ENCODE data around the gene PNPLA5. TPM values are rescaled to one million over a fixed set of nuclear protein-coding genes. Genes with fewer than 3 reads are reported as not detected.
A peak's percentile ranks its signal among the peaks of the same experiment; 100 is the strongest.
"Not testable (repeated sequence)": the region's sequence is repeated elsewhere in the genome, so short reads cannot be mapped to it uniquely, and the experiment has no call there.

Gene PNPLA5
- total and polyA plus RNA-seq, 4 experiments from 2014 or later, result not detected

GRCh38 chr22:43869799-43870198 is 22.0 kb downstream of the PNPLA5 start:
- no peaks in the 10 kb centered on the region for H3K4me1 ChIP-seq (ENCODE audit: insufficient read depth, low read length)
- no peak overlapping the region for H3K4me3 Mint-ChIP-seq
- H3K27ac Mint-ChIP-seq, result no peak overlapping the region

DNA sequence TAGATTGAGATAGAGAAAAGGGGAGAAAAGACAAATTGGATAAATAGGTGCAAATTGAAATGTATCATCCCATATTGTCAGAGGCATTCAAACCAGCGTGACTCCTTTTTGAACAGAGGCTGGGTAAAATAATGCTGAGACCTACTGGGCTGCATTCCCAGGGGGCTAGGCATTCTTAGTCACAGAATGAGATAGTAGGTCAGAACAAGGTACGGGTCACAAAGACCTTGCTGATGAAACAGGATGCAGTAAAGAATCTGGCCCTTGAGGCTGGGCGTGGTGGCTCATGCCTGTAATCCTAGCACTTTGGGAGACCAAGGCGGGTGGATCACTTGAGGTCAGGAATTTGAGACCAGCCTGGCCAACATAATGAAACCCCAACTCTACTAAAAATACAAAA is 22.8 kb downstream of the PNPLA5 start:
- H3K27ac ChIP-seq (ENCODE audit: low read depth, low read length); H3K27ac Mint-ChIP-seq; H3K27me3 ChIP-seq (ENCODE audit: insufficient read depth, low read length); H3K36me3 ChIP-seq (ENCODE audit: insufficient read depth, low read length); intact Hi-C loops (cut with micrococcal nuclease); H3K36me3 Mint-ChIP-seq; H3K4me1 Mint-ChIP-seq; POLR2A ChIA-PET (ENCODE audit: partially characterized antibody); H3K4me1 ChIP-seq (ENCODE audit: insufficient read depth, low read length); CTCF ChIA-PET (ENCODE audit: partially characterized antibody); H3K4me3 ChIP-seq (ENCODE audit: low read length in 2 of 2); H3K4me3 Mint-ChIP-seq; DNase-seq; H3K9me3 ChIP-seq (ENCODE audit: control insufficient read depth in 1 of 2, low read length in 2 of 2): not testable (repeated sequence)
- Mint-ChIP-seq H3K9me3 (peaks cover 0 to 30% (median 10%) of the 10 kb centered on the region in 8 donors), H3K27me3 (peaks cover 16 to 31% of the 10 kb centered on the region in 2 donors)

More at GRCh38 chr22:43869799-43870198, 22.0 kb downstream of the PNPLA5 start:
- H3K27me3 Mint-ChIP-seq, result peaks cover 20 to 29% of the 10 kb centered on the region in 2 donors
- CTCF ChIA-PET (ENCODE audit: partially characterized antibody), result interaction anchor here (1.4 kb wide), 1 partner anchor 13 kb away, joined by 4 read pairs; no protein-coding TSS in a partner anchor
- no peak for DNase-seq
- no peak overlapping the region for H3K4me3 ChIP-seq (ENCODE audit: low read length in 2 of 2)
- no peaks in the 10 kb centered on the region for H3K36me3 ChIP-seq (ENCODE audit: insufficient read depth, low read length)
- no peaks in the 10 kb centered on the region for H3K9me3 ChIP-seq (ENCODE audit: control insufficient read depth in 1 of 2, low read length in 2 of 2)
- H3K27me3 ChIP-seq (ENCODE audit: insufficient read depth, low read length), result peaks cover 5% of the 10 kb centered on the region
- H3K4me1 Mint-ChIP-seq, result no peaks in the 10 kb centered on the region
- H3K36me3 Mint-ChIP-seq, result no peaks in the 10 kb centered on the region
- peaks cover 0 to 30% (median 10%) of the 10 kb centered on the region in 8 donors for H3K9me3 Mint-ChIP-seq
- POLR2A ChIA-PET (ENCODE audit: partially characterized antibody), result no interaction called here
- H3K27ac ChIP-seq (ENCODE audit: low read depth, low read length), result no peak overlapping the region
- intact Hi-C loops (cut with micrococcal nuclease), result no loop called here

DNA sequence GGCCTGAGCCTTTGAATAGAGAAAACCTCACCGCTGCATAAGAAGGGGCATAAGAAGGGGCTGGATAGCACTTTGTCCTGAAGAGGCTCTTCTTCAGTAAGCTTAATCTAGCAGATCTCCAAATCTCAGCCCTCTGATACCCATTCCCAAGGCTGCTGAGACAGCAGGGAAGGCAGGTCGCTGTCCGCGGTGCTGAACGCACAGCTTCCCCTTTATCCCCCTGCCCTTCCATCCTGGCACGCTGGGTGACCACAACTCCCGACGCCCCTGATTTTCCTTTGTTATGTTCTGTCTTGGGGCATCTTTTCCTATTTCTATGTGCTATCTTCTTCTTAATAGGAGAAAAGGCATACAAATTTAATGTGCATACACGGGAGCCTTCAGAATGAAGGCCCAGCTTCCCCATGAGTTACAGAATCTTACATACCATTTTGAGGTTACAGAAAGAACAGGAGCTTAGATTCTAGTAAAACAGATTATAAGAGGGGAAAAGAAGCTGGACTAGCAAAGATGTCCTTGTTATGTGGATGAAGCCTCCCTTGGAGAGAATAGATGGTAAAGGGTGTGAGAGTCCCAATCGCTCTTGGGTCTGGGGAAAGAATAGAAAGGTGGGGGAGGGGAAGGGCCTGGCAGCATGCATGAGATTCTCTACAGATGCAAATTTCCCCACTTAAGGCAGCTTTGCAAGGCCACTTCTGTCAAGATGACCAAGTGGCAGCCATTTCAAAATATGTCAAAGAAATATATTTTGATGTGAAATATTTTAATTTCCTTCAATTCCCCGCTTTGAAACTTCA is 23.8 kb downstream of the PNPLA5 start:
- H3K27me3 ChIP-seq (ENCODE audit: insufficient read depth, low read length), result peaks cover 5% of the 10 kb centered on the region
- no peaks in the 10 kb centered on the region for H3K9me3 ChIP-seq (ENCODE audit: control insufficient read depth in 1 of 2, low read length in 2 of 2)
- CTCF ChIA-PET (ENCODE audit: partially characterized antibody), result interaction anchor here (1.1 kb wide), 1 partner anchor 15 kb away, joined by 5 read pairs; no protein-coding TSS in a partner anchor
- H3K4me1 ChIP-seq (ENCODE audit: insufficient read depth, low read length), result no peaks in the 10 kb centered on the region
- no peak overlapping the region for H3K4me3 Mint-ChIP-seq
- intact Hi-C loops (cut with micrococcal nuclease), result no loop called here
- no peak overlapping the region for H3K27ac Mint-ChIP-seq
- no peaks in the 10 kb centered on the region for H3K4me1 Mint-ChIP-seq
- peak in 1 of 5 donors; percentile 13 for DNase-seq
- no peaks in the 10 kb centered on the region for H3K36me3 ChIP-seq (ENCODE audit: insufficient read depth, low read length)
- H3K36me3 Mint-ChIP-seq, result no peaks in the 10 kb centered on the region
- H3K9me3 Mint-ChIP-seq, result peaks cover 0 to 30% (median 9%) of the 10 kb centered on the region in 8 donors
- POLR2A ChIA-PET (ENCODE audit: partially characterized antibody), result no interaction called here
- H3K27me3 Mint-ChIP-seq, result peaks cover 20 to 31% of the 10 kb centered on the region in 2 donors
- H3K27ac ChIP-seq (ENCODE audit: low read depth, low read length), result no peak overlapping the region
- H3K4me3 ChIP-seq (ENCODE audit: low read length in 2 of 2), result no peak overlapping the region

GRCh38 chr22:43862882-43863202 is 29.0 kb downstream of the PNPLA5 start:
- Histone ChIP-seq H3K4me3 (ENCODE audit: low read length in 2 of 2) (no peak overlapping the region), H3K4me1 (ENCODE audit: insufficient read depth, low read length) (no peaks in the 10 kb centered on the region), H3K9me3 (ENCODE audit: control insufficient read depth in 1 of 2, low read length in 2 of 2) (no peaks in the 10 kb centered on the region), H3K27ac (ENCODE audit: low read depth, low read length) (no peak overlapping the region), H3K27me3 (ENCODE audit: insufficient read depth, low read length) (peaks cover 8% of the 10 kb centered on the region), H3K36me3 (ENCODE audit: insufficient read depth, low read length) (no peaks in the 10 kb centered on the region)
- CTCF ChIA-PET (ENCODE audit: partially characterized antibody), result no interaction called here
- H3K27me3 Mint-ChIP-seq, result peaks cover 42% of the 10 kb centered on the region in 2 donors
- intact Hi-C loops (cut with micrococcal nuclease), result no loop called here
- H3K4me1 Mint-ChIP-seq, result peaks cover 0 to 5% (median 0%) of the 10 kb centered on the region in 4 donors
- H3K4me3 Mint-ChIP-seq, result peak overlapping the region in 7 of 8 donors; percentile 6 to 74 (median 70)
- H3K27ac Mint-ChIP-seq, result peak overlapping the region in 1 of 7 donors; percentile 29
- DNase-seq, result no peak
- H3K36me3 Mint-ChIP-seq, result no peaks in the 10 kb centered on the region
- peaks cover 0 to 11% (median under 1%) of the 10 kb centered on the region in 8 donors for H3K9me3 Mint-ChIP-seq
- POLR2A ChIA-PET (ENCODE audit: partially characterized antibody), result no interaction called here

- intact Hi-C loops (cut with micrococcal nuclease), result no loop called here
- H3K9me3 Mint-ChIP-seq, result peaks cover 0 to 9% (median 3%) of the 10 kb centered on the region in 8 donors
- Histone ChIP-seq H3K27me3 (ENCODE audit: insufficient read depth, low read length) (peaks cover 8% of the 10 kb centered on the region), H3K36me3 (ENCODE audit: insufficient read depth, low read length) (no peaks in the 10 kb centered on the region), H3K4me3 (ENCODE audit: low read length in 2 of 2) (no peak within 1 kb of the TSS), H3K27ac (ENCODE audit: low read depth, low read length) (no peak within 1 kb of the TSS), H3K9me3 (ENCODE audit: control insufficient read depth in 1 of 2, low read length in 2 of 2) (no peaks in the 10 kb centered on the region), H3K4me1 (ENCODE audit: insufficient read depth, low read length) (no peaks in the 10 kb centered on the region)
- peaks cover 42 to 45% of the 10 kb centered on the region in 2 donors for H3K27me3 Mint-ChIP-seq
- H3K4me1 Mint-ChIP-seq, result peaks cover 0 to 5% (median 0%) of the 10 kb centered on the region in 4 donors
- H3K27ac Mint-ChIP-seq, result peak within 1 kb of the TSS in 1 of 7 donors; percentile 29
- peak within 1 kb of the TSS in 7 of 8 donors; percentile 25 to 74 (median 70) for H3K4me3 Mint-ChIP-seq
- DNase-seq, result no peak
- POLR2A ChIA-PET (ENCODE audit: partially characterized antibody), result no interaction called here
- CTCF ChIA-PET (ENCODE audit: partially characterized antibody), result no interaction called here
- H3K36me3 Mint-ChIP-seq, result no peaks in the 10 kb centered on the region
Measured at GRCh38 chr22:43862074-43862881, 29.5 kb downstream of the PNPLA5 start, which contains the start of gene SULT4A1. SULT4A1 (minus strand) TSS chr22:43862513; CDS start chr22:43862382, 131 bp downstream.

GRCh38 chr22:43861529-43861928 is 30.3 kb downstream of the PNPLA5 start:
- Mint-ChIP-seq H3K4me1 (peaks cover 0 to 5% (median 0%) of the 10 kb centered on the region in 4 donors), H3K36me3 (peaks cover 0 to 5% of the 10 kb centered on the region in 2 donors)
- intact Hi-C loops (cut with micrococcal nuclease), result no loop called here

DNA sequence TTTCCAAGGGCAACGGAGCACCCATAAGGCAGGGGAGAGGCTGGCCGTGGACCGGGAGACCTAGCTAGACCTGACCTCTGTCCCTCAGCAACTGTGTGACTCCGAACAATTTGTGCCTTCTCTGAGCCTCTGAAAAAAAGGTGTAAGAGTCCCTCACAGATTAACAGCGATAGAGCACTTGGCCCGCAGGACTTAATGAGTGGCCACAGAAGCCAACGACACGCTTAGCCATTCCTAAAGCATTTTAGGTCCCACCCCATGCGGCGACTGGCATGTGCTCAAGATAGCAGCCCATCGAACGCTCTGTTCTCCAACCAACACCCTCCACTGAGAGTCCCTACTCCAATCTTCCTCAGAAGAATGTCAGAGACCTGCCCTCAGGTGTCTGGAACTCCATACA is 31.0 kb downstream of the PNPLA5 start:
- H3K9me3 Mint-ChIP-seq, result peaks cover 0 to 19% (median 12%) of the 10 kb centered on the region in 8 donors
- H3K4me3 Mint-ChIP-seq, result peak overlapping the region in 2 of 8 donors; percentile 21 to 61
- Histone ChIP-seq H3K9me3 (ENCODE audit: control insufficient read depth in 1 of 2, low read length in 2 of 2) (no peaks in the 10 kb centered on the region), H3K27ac (ENCODE audit: low read depth, low read length) (no peak overlapping the region), H3K4me3 (ENCODE audit: low read length in 2 of 2) (no peak overlapping the region), H3K27me3 (ENCODE audit: insufficient read depth, low read length) (peaks cover 8% of the 10 kb centered on the region), H3K36me3 (ENCODE audit: insufficient read depth, low read length) (no peaks in the 10 kb centered on the region), H3K4me1 (ENCODE audit: insufficient read depth, low read length) (no peaks in the 10 kb centered on the region)
- peaks cover 46 to 47% of the 10 kb centered on the region in 2 donors for H3K27me3 Mint-ChIP-seq
- CTCF ChIA-PET (ENCODE audit: partially characterized antibody), result interaction anchor here (0.9 kb wide), 1 partner anchor 22 kb away, joined by 3 read pairs; no protein-coding TSS in a partner anchor
- H3K36me3 Mint-ChIP-seq, result peaks cover 0 to 5% of the 10 kb centered on the region in 2 donors
- no peak for DNase-seq
- peak overlapping the region in 1 of 7 donors; percentile 35 for H3K27ac Mint-ChIP-seq
- intact Hi-C loops (cut with micrococcal nuclease), result no loop called here
- POLR2A ChIA-PET (ENCODE audit: partially characterized antibody), result no interaction called here
- H3K4me1 Mint-ChIP-seq, result peaks cover 0 to 5% (median 0%) of the 10 kb centered on the region in 4 donors

More at GRCh38 chr22:43861529-43861928, 30.3 kb downstream of the PNPLA5 start:
- ChIA-PET CTCF (ENCODE audit: partially characterized antibody) (interaction anchor here (0.9 kb wide), 1 partner anchor 22 kb away, joined by 3 read pairs; no protein-coding TSS in a partner anchor), POLR2A (ENCODE audit: partially characterized antibody) (no interaction called here)
- peaks cover 0 to 15% (median 8%) of the 10 kb centered on the region in 8 donors for H3K9me3 Mint-ChIP-seq
- Histone ChIP-seq H3K27me3 (ENCODE audit: insufficient read depth, low read length) (peaks cover 8% of the 10 kb centered on the region), H3K9me3 (ENCODE audit: control insufficient read depth in 1 of 2, low read length in 2 of 2) (no peaks in the 10 kb centered on the region), H3K27ac (ENCODE audit: low read depth, low read length) (no peak overlapping the region), H3K4me3 (ENCODE audit: low read length in 2 of 2) (no peak overlapping the region), H3K36me3 (ENCODE audit: insufficient read depth, low read length) (no peaks in the 10 kb centered on the region), H3K4me1 (ENCODE audit: insufficient read depth, low read length) (no peaks in the 10 kb centered on the region)
- DNase-seq, result no peak
- H3K4me3 Mint-ChIP-seq, result peak overlapping the region in 5 of 8 donors; percentile 25 to 61 (median 48)
- H3K27me3 Mint-ChIP-seq, result peaks cover 45 to 48% of the 10 kb centered on the region in 2 donors
- no peak overlapping the region for H3K27ac Mint-ChIP-seq
